Mesenchymal stem cell (in vitro differentiated cells and primary cell): Measurements from ENCODE around the gene GCNA.

Source experiments
- DNase-seq: peaks from one replicate; pipeline ENCODE4 v3.0.0-alpha.2; 2013
- H2AFZ ChIP-seq: one replicate; pipeline ENCODE4 v1.6.1; 2013; ENCODE audit warnings: low read depth, mild to moderate bottlenecking, control low read depth, inconsistent platforms, low read length, moderate library complexity
- H2AK5ac ChIP-seq: 2 replicates; pipeline ENCODE4 v1.6.1; 2013; ENCODE audit warnings: low read length, moderate library complexity, mild to moderate bottlenecking, inconsistent platforms; ENCODE audit not compliant: severe bottlenecking
- H2BK120ac ChIP-seq: one replicate; pipeline ENCODE4 v1.6.1; 2013; ENCODE audit warnings: low read depth, mild to moderate bottlenecking, inconsistent platforms, low read length, moderate library complexity
- H2BK12ac ChIP-seq, 2 experiments: one replicate each; pipeline ENCODE4 v1.6.1; 2013; ENCODE audit warnings: inconsistent platforms in 2 of 2, low read length in 2 of 2, mild to moderate bottlenecking in 2 of 2, moderate library complexity in 2 of 2, control low read depth in 1 of 2
- H2BK15ac ChIP-seq: one replicate; pipeline ENCODE4 v1.6.1; 2013; ENCODE audit warnings: mild to moderate bottlenecking, low read depth, inconsistent platforms; ENCODE audit not compliant: poor library complexity, severe bottlenecking
- H2BK5ac ChIP-seq: 2 replicates; pipeline ENCODE4 v1.6.1; 2013; ENCODE audit warnings: low read depth, mild to moderate bottlenecking, low read length, control low read depth, inconsistent platforms; ENCODE audit not compliant: poor library complexity, severe bottlenecking
- H3K14ac ChIP-seq, 2 experiments: one replicate each; pipeline ENCODE4 v1.6.1; 2013; ENCODE audit warnings: inconsistent platforms in 2 of 2, low read length in 2 of 2, control low read depth in 1 of 2, mild to moderate bottlenecking in 1 of 2, moderate library complexity in 1 of 2
- H3K18ac ChIP-seq, 2 experiments: one replicate each; pipeline ENCODE4 v1.6.1; 2013; ENCODE audit warnings: inconsistent platforms in 2 of 2, low read length in 2 of 2, control low read depth in 1 of 2, low read depth in 1 of 2, mild to moderate bottlenecking in 1 of 2
- H3K23ac ChIP-seq, 2 experiments: one replicate each; pipeline ENCODE4 v1.6.1; 2013; ENCODE audit warnings: inconsistent platforms in 2 of 2, low read length in 2 of 2, mild to moderate bottlenecking in 2 of 2, moderate library complexity in 2 of 2, control low read depth in 1 of 2
- H3K27ac ChIP-seq: 2 replicates; pipeline ENCODE4 v1.5.1; 2013; ENCODE audit warnings: mild to moderate bottlenecking, moderate library complexity, low read length, control low read depth, inconsistent platforms; ENCODE audit not compliant: poor library complexity, severe bottlenecking
- H3K27me3 ChIP-seq, 2 experiments: 2 replicates each; pipeline versions ENCODE4 v1.6.1 to v1.7.0; 2013; ENCODE audit warnings: low read length in 2 of 2, mild to moderate bottlenecking in 2 of 2, moderate library complexity in 2 of 2, control low read depth in 1 of 2, inconsistent platforms in 1 of 2; ENCODE audit not compliant: control insufficient read depth in 1 of 2, insufficient read depth in 1 of 2
- H3K36me3 ChIP-seq, 2 experiments: 2 replicates each; pipeline versions ENCODE4 v1.6.1 to v1.7.0; 2013; ENCODE audit warnings: low read length in 2 of 2, control low read depth in 1 of 2, inconsistent platforms in 1 of 2, low read depth in 1 of 2, mild to moderate bottlenecking in 1 of 2; ENCODE audit not compliant: insufficient read depth in 2 of 2, control insufficient read depth in 1 of 2
- H3K4ac ChIP-seq, 2 experiments: one replicate each; pipeline ENCODE4 v1.6.1; 2013; ENCODE audit warnings: inconsistent platforms in 2 of 2, low read length in 2 of 2, mild to moderate bottlenecking in 2 of 2, moderate library complexity in 2 of 2, control low read depth in 1 of 2, low read depth in 1 of 2
- H3K4me1 ChIP-seq: 2 replicates; pipeline ENCODE4 v1.6.1; 2013; ENCODE audit warnings: low read depth, low read length, control low read depth; ENCODE audit not compliant: control insufficient read depth, insufficient read depth
- H3K4me2 ChIP-seq: 2 replicates; pipeline ENCODE4 v1.6.1; 2013; ENCODE audit warnings: low read length, mild to moderate bottlenecking, inconsistent platforms; ENCODE audit not compliant: poor library complexity, severe bottlenecking
- H3K4me3 ChIP-seq, 2 experiments: 2 replicates each; pipeline versions ENCODE4 v1.5.1 to v1.7.0; 2013; ENCODE audit warnings: low read length in 2 of 2, mild to moderate bottlenecking in 2 of 2, control low read depth in 1 of 2, low read depth in 1 of 2; ENCODE audit not compliant: insufficient read depth in 1 of 2
- H3K79me1 ChIP-seq: replicated peaks from 2 replicates; pipeline ENCODE4 v1.6.1; 2013; ENCODE audit warnings: mild to moderate bottlenecking, control low read depth, low read length, inconsistent platforms; ENCODE audit not compliant: poor library complexity, severe bottlenecking
- H3K9ac ChIP-seq: 2 replicates; pipeline ENCODE4 v1.7.0; 2013; ENCODE audit warnings: mild to moderate bottlenecking, low read length, moderate library complexity
- H3K9me3 ChIP-seq: 2 replicates; pipeline ENCODE4 v1.7.0; 2013; ENCODE audit warnings: mild to moderate bottlenecking, low read length; ENCODE audit not compliant: control insufficient read depth
- H4K8ac ChIP-seq: one replicate; pipeline ENCODE4 v1.6.1; 2013; ENCODE audit warnings: inconsistent platforms, mild to moderate bottlenecking, low read length, moderate library complexity
- H4K91ac ChIP-seq: one replicate; pipeline ENCODE4 v1.6.1; 2013; ENCODE audit warnings: mild to moderate bottlenecking, low read length, inconsistent platforms
- WGBS: methylation state at CpG from one replicate; pipeline ENCODE4 v1.1.7; 2013; ENCODE audit warnings: mixed read lengths; 5-methylcytosine and 5-hydroxymethylcytosine counted together

GCNA gene

GRCh38 chrX:71623714-71624113, 45.5 kb downstream of the GCNA start:
- Histone ChIP-seq H3K27ac (no peak overlapping the region), H3K9me3 (no peaks in the 10 kb centered on the region), H3K14ac (no peak overlapping the region), H2AK5ac (no peak overlapping the region), H3K23ac (no peak overlapping the region), H2BK5ac (no peak overlapping the region), H3K4me1 (peaks cover 8% of the 10 kb centered on the region), H3K27me3 (peaks cover 0 to 5% of the 10 kb centered on the region in 2 experiments), H2BK15ac (no peak overlapping the region), H3K9ac (no peak overlapping the region), H3K36me3 (peaks cover 0 to 13% of the 10 kb centered on the region in 2 experiments), H4K8ac (no peak overlapping the region), H3K18ac (no peak overlapping the region), H3K79me1 (peaks cover 1% of the 10 kb centered on the region), H3K4me2 (no peak overlapping the region), H3K4ac (no peak overlapping the region), H4K91ac (no peak overlapping the region), H3K4me3 (no peak overlapping the region), H2AFZ (no peak overlapping the region), H2BK120ac (no peak overlapping the region), H2BK12ac (no peak overlapping the region)
- no peak for DNase-seq
- WGBS = 100% methylated on average over 3 of the region's 3 CpGs

- Histone ChIP-seq H3K36me3 (peaks cover 0 to 7% of the 10 kb centered on the region in 2 experiments), H3K14ac (no peak overlapping the region), H3K4ac (no peak overlapping the region), H3K79me1 (peaks cover 1% of the 10 kb centered on the region), H2BK5ac (no peak overlapping the region), H2AK5ac (no peak overlapping the region), H3K18ac (no peak overlapping the region), H2BK120ac (no peak overlapping the region), H3K23ac (no peak overlapping the region), H2AFZ (no peak overlapping the region), H3K4me2 (no peak overlapping the region), H3K9me3 (no peaks in the 10 kb centered on the region), H2BK15ac (no peak overlapping the region), H3K9ac (no peak overlapping the region), H3K4me3 (no peak overlapping the region), H3K27me3 (peaks cover 0 to 5% of the 10 kb centered on the region in 2 experiments), H3K27ac (no peak overlapping the region), H4K91ac (no peak overlapping the region), H4K8ac (no peak overlapping the region), H2BK12ac (no peak overlapping the region), H3K4me1 (peaks cover 11% of the 10 kb centered on the region)
- no peak for DNase-seq
- 95% methylated on average over 4 of the region's 5 CpGs for WGBS
These were observed 47.2 kb downstream of the GCNA start for GRCh38 chrX:71625471-71625870.

- Histone ChIP-seq H3K27me3 (peaks cover 0 to 5% of the 10 kb centered on the region in 2 experiments), H3K4me3 (no peak overlapping the region), H3K79me1 (peaks cover 1% of the 10 kb centered on the region), H3K27ac (no peak overlapping the region), H2BK15ac (no peak overlapping the region), H3K4ac (no peak overlapping the region), H2AFZ (no peak overlapping the region), H3K9ac (no peak overlapping the region), H3K36me3 (peaks cover 0 to 7% of the 10 kb centered on the region in 2 experiments), H2BK120ac (no peak overlapping the region), H3K23ac (no peak overlapping the region), H3K4me1 (peaks cover 11% of the 10 kb centered on the region), H3K9me3 (no peaks in the 10 kb centered on the region), H3K18ac (no peak overlapping the region), H4K91ac (no peak overlapping the region), H2BK12ac (no peak overlapping the region), H3K4me2 (no peak overlapping the region), H2AK5ac (no peak overlapping the region), H2BK5ac (no peak overlapping the region), H3K14ac (no peak overlapping the region), H4K8ac (no peak overlapping the region)
- no peak for DNase-seq
- WGBS = 87% methylated on average over 6 of the region's 6 CpGs
These were observed 48.3 kb downstream of the GCNA start for GRCh38 chrX:71626576-71626975.

- Histone ChIP-seq H3K14ac (no peak overlapping the region), H2BK5ac (no peak overlapping the region), H3K18ac (no peak overlapping the region), H3K4me2 (no peak overlapping the region), H2AK5ac (no peak overlapping the region), H3K36me3 (peaks cover 0 to 7% of the 10 kb centered on the region in 2 experiments), H3K4me3 (no peak overlapping the region), H3K23ac (no peak overlapping the region), H2BK15ac (peak overlapping the region; percentile 40), H2AFZ (no peak overlapping the region), H3K9ac (no peak overlapping the region), H3K4me1 (peaks cover 6% of the 10 kb centered on the region), H3K79me1 (peaks cover 1% of the 10 kb centered on the region), H3K27me3 (peaks cover 0 to 5% of the 10 kb centered on the region in 2 experiments), H4K8ac (no peak overlapping the region), H2BK120ac (no peak overlapping the region), H3K27ac (no peak overlapping the region), H2BK12ac (no peak overlapping the region), H3K4ac (no peak overlapping the region), H4K91ac (no peak overlapping the region), H3K9me3 (no peaks in the 10 kb centered on the region)
- 88% methylated on average over 9 of the region's 14 CpGs for WGBS
- no peak for DNase-seq
These were observed 49.6 kb downstream of the GCNA start for GRCh38 chrX:71627588-71628404.
